Peyer's patch (tissue), 4 donors: Measurements from ENCODE around the gene DHX16.

Experiments
- CTCF ChIP-seq, 6 experiments: fragments of 450-650 bp in 4 of 6; fragments of 200-600 bp in 2 of 6; sonication (generic) in 1 of 6; IDR thresholded peaks; one replicate each; pipeline ENCODE4 v1.5.1; 2017 to 2019; ENCODE audit warnings: antibody characterized with exemption in 6 of 6, mild to moderate bottlenecking in 3 of 6, moderate library complexity in 1 of 6
- POLR2A ChIP-seq, 2 donors: fragments of 450-650 bp; IDR thresholded peaks; one replicate each; pipeline ENCODE4 v1.5.1; 2017; ENCODE audit warnings: antibody characterized with exemption in 2 of 2, mild to moderate bottlenecking in 2 of 2, moderate library complexity in 2 of 2

GRCh38 chr6:30611150-30611855 lies 61.5 kb downstream of the DHX16 start:
- TF ChIP-seq CTCF (IDR thresholded peaks at IDR 0.05) (no peak), POLR2A (IDR thresholded peaks at IDR 0.05) (no peak)
